Activated CD8-positive, alpha-beta memory T cell treated with anti-CD3 and anti-CD28 coated beads, Interleukin-2, amount 10 ng/mL, durations not matched to agents 7 days and 5 days (primary cell): Measurements from ENCODE around the gene PCDHB5. TPM values are rescaled to one million over a fixed set of nuclear protein-coding genes. Genes with fewer than 3 reads are reported as not detected.
"Not testable (repeated sequence)": the region's sequence is repeated elsewhere in the genome, so short reads cannot be mapped to it uniquely, and the experiment has no call there.

Experiments used
- ATAC-seq: fragments of 150-1000 bp; cut with Tn5 transposase; one replicate; pipeline ENCODE4 v1.10.0; 2021; ENCODE audit warnings: moderate library complexity
- CTCF ChIA-PET: fragments of 350-600 bp; sonication (Branson Sonifier 250); formaldehyde crosslinking; loops from one replicate; lab custom pipeline; 2021; ENCODE audit warnings: antibody characterized with exemption; lab: Charles Lee
- DNase-seq: peaks from one replicate; pipeline ENCODE4 v3.0.0-alpha.2; 2020
- H3K27ac Mint-ChIP-seq: one replicate; pipeline ENCODE4 v1.8.0; 2021; ENCODE audit warnings: mild to moderate bottlenecking, mixed read lengths
- H3K27me3 Mint-ChIP-seq: one replicate; pipeline ENCODE4 v1.8.0; 2021; ENCODE audit warnings: mixed read lengths
- H3K36me3 Mint-ChIP-seq: one replicate; pipeline ENCODE4 v1.8.0; 2021; ENCODE audit warnings: mild to moderate bottlenecking, mixed read lengths
- H3K4me1 Mint-ChIP-seq: one replicate; pipeline ENCODE4 v1.8.0; 2021; ENCODE audit warnings: mixed read lengths
- H3K4me3 Mint-ChIP-seq: one replicate; pipeline ENCODE4 v1.8.0; 2021; ENCODE audit warnings: mild to moderate bottlenecking, moderate library complexity, mixed read lengths
- H3K9me3 Mint-ChIP-seq: one replicate; pipeline ENCODE4 v1.8.0; 2022; ENCODE audit warnings: low read depth, mixed read lengths
- total RNA-seq, 2 experiments: library from RNA; stranded (reverse); gene quantifications; one replicate each; pipeline ENCODE4 v1.2.3, GENCODE V29; 2021

The PCDHB5 gene
- total RNA-seq, 2 experiments from 2014 or later = not detected

DNA sequence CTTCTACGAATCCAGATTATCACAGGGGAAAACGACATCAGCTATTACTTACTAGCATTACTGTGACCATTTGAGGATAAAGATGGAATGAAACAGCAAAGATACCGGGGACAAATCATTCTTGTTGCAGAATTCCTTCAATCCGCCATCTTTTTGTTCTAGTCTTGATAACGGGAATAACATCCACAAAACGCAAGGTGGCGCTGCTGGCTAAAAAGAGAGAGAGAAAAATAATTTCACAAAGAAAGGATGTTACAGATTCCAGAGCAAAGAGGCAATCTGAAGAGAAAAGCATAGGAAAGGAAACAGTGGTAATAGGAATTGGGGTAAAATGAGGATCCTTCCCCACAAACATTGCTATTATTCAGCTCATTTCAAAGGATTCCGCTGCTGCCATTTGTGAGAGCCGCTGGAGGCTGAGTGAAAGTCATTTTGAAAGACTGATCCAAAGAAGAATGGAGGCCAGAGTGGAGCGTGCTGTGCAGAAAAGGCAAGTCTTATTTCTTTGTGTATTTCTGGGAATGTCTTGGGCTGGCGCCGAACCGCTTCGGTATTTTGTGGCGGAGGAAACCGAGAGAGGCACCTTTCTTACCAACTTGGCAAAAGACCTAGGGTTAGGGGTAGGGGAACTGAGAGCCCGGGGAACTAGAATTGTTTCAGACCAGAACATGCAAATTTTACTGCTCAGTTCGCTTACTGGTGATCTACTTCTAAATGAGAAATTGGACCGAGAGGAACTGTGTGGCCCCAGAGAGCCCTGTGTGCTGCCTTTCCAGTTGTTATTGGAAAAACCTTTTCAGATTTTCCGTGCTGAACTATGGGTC lies 37.6 kb downstream of the PCDHB5 start, which contains the start of gene PCDHB7:
PCDHB7 (plus strand) TSS at position 264 of the 824 bp plus-strand sequence; CDS start at position 456, 192 bp downstream.
- Mint-ChIP-seq H3K4me3 (no peak within 1 kb of the TSS), H3K27ac (no peak within 1 kb of the TSS), H3K36me3 (peaks cover 3% of the 10 kb centered on the region), H3K27me3 (peaks cover 5% of the 10 kb centered on the region), H3K9me3 (peaks cover 9% of the 10 kb centered on the region), H3K4me1 (no peaks in the 10 kb centered on the region)
- CTCF ChIA-PET = no interaction called here
- ATAC-seq (no peak), DNase-seq (no peak)

DNA sequence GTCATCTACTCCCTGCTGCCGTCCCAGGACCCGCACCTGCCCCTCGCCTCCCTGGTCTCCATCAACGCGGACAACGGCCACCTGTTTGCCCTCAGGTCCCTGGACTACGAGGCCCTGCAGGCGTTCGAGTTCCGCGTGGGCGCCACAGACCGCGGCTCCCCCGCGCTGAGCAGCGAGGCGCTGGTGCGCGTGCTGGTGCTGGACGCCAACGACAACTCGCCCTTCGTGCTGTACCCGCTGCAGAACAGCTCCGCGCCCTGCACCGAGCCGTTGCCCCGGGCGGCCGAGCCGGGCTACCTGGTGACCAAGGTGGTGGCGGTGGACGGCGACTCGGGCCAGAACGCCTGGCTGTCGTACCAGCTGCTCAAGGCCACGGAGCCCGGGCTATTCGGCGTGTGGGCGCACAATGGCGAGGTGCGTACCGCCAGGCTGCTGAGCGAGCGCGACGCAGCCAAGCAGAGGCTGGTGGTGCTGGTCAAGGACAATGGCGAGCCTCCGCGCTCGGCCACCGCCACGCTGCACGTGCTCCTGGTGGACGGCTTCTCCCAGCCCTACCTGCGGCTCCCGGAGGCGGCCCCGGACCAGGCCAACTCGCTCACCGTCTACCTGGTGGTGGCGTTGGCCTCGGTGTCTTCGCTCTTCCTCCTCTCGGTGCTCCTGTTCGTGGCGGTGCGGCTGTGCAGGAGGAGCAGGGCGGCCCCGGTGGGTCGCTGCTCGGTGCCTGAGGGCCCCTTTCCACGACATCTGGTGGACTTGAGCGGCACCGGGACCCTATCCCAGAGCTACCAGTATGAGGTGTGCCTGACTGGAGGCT lies 39.5 kb downstream of the PCDHB5 start:
- CTCF ChIA-PET, H3K36me3 Mint-ChIP-seq, H3K27me3 Mint-ChIP-seq, H3K4me1 Mint-ChIP-seq, H3K4me3 Mint-ChIP-seq, H3K9me3 Mint-ChIP-seq, H3K27ac Mint-ChIP-seq, DNase-seq, ATAC-seq: not testable (repeated sequence)

DNA sequence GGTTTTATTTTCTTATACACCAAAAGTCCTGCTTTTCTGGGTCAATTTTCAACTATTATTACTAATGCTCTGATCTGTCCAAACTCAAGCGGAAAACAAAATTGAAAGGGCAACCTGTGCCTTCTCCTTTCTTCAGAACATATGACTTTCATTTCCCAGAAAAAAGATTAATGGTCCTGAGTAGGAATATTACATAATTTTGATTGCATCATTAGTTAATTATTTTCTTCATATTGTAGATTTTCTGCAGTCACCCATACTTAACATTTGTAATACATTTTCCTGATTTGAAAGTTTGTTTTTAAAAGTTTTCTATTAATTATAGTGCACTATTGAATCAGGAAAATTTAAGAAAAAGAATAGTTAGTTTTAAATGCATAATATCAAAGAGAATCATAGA lies 40.9 kb downstream of the PCDHB5 start:
- peaks cover 5% of the 10 kb centered on the region for H3K27me3 Mint-ChIP-seq
- no peak overlapping the region for H3K4me3 Mint-ChIP-seq
- peaks cover 3% of the 10 kb centered on the region for H3K36me3 Mint-ChIP-seq
- H3K4me1 Mint-ChIP-seq = no peaks in the 10 kb centered on the region
- peaks cover 9% of the 10 kb centered on the region for H3K9me3 Mint-ChIP-seq
- no peak overlapping the region for H3K27ac Mint-ChIP-seq
- CTCF ChIA-PET = no interaction called here
- DNase-seq = no peak
- ATAC-seq = no peak

DNA sequence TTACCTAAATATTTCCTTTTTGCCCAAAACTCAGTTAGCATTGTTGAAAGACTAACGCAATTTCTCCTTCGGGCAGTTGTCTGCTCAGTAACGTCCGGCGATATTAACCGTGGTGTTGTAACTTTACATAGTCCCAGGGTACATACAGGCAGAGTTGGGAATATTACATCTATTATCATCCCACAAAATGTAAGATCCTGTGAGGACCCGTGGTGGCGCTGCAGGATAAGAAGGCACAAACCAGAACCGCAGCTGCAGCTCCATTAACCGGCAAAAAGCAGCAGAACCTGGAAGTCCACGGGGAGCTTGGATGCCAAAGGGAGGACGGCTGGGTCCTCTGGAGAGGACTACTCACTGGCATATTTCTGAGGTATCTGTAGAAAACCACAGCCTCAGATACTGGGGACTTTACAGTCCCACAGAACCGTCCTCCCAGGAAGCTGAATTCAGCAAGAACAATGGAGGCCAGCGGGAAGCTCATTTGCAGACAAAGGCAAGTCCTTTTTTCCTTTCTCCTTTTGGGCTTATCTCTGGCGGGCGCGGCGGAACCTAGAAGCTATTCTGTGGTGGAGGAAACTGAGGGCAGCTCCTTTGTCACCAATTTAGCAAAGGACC lies 42.7 kb downstream of the PCDHB5 start, which contains the start of gene PCDHB8:
PCDHB8 (plus strand) TSS at position 214 of the 615 bp plus-strand sequence; CDS start at position 459, 245 bp downstream.
- H3K4me3 Mint-ChIP-seq, H3K4me1 Mint-ChIP-seq, H3K9me3 Mint-ChIP-seq, DNase-seq, H3K27ac Mint-ChIP-seq, ATAC-seq, H3K36me3 Mint-ChIP-seq: not testable (repeated sequence)
- peaks cover 11% of the 10 kb centered on the region for H3K27me3 Mint-ChIP-seq
- CTCF ChIA-PET = interaction anchor here (0.8 to 1.1 kb wide), 3 partner anchors 189 to 336 kb away, joined by 3 read pairs; no protein-coding TSS in a partner anchor

DNA sequence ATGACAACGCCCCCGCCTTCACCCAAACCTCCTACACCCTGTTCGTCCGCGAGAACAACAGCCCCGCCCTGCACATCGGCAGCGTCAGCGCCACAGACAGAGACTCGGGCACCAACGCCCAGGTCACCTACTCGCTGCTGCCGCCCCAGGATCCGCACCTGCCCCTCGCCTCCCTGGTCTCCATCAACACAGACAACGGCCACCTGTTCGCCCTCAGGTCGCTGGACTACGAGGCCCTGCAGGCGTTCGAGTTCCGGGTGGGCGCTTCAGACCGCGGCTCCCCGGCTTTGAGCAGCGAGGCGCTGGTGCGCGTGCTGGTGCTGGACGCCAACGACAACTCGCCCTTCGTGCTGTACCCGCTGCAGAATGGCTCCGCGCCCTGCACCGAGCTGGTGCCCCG lies 44.4 kb downstream of the PCDHB5 start:
- H3K27ac Mint-ChIP-seq, ATAC-seq, H3K4me1 Mint-ChIP-seq, H3K4me3 Mint-ChIP-seq, H3K36me3 Mint-ChIP-seq, DNase-seq, CTCF ChIA-PET, H3K9me3 Mint-ChIP-seq: not testable (repeated sequence)
- peaks cover 11% of the 10 kb centered on the region for H3K27me3 Mint-ChIP-seq

DNA sequence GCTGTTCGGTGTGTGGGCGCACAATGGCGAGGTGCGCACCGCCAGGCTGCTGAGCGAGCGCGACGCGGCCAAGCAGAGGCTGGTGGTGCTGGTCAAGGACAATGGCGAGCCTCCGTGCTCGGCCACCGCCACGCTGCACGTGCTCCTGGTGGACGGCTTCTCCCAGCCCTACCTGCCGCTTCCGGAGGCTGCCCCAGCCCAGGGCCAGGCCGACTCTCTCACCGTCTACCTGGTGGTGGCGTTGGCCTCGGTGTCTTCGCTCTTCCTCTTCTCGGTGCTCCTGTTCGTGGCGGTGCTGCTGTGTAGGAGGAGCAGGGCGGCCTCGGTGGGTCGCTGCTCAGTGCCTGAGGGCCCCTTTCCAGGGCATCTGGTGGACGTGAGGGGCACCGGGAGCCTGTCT lies 44.9 kb downstream of the PCDHB5 start:
- H3K36me3 Mint-ChIP-seq, H3K27ac Mint-ChIP-seq, CTCF ChIA-PET, H3K4me1 Mint-ChIP-seq, DNase-seq, ATAC-seq, H3K9me3 Mint-ChIP-seq, H3K4me3 Mint-ChIP-seq: not testable (repeated sequence)
- peaks cover 13% of the 10 kb centered on the region for H3K27me3 Mint-ChIP-seq

DNA sequence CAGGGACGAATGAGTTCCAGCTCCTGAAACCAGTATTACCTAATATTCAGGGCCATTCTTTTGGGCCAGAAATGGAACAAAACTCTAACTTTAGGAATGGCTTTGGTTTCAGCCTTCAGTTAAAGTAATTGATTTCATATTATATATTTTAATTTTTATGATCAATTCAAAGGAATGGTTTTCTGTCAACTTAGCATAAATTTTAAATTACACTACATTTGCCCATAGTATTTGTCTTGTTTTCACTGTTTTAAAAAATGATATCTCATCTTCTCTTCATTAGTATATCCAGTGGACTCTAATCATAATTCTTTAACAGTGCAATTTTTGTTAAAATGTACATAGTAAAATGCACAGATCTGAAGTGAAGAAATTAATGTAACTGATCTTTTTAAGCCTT lies 45.3 kb downstream of the PCDHB5 start:
- Mint-ChIP-seq H3K27me3 (peaks cover 10% of the 10 kb centered on the region), H3K36me3 (no peaks in the 10 kb centered on the region), H3K4me3 (no peak overlapping the region), H3K9me3 (peaks cover 6% of the 10 kb centered on the region), H3K4me1 (no peaks in the 10 kb centered on the region), H3K27ac (no peak overlapping the region)
- DNase-seq (no peak), ATAC-seq (no peak)
- CTCF ChIA-PET = no interaction called here

DNA sequence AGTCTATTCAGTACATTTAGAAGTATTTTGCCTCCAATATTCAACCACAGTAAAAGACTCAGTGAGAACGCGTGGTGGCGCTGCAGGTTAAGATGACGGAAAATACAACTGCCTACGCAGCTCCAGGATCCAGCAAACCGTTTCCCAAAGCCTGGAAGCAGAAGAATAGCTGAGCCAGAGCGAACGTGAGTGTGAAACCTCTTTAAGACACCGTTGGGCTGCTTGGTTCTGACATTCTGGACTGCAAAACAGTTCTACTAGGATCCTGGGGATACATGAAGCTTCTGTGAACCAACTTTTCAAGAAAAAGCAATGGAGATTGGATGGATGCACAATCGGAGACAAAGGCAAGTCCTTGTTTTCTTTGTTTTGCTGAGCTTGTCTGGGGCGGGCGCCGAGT lies 47.2 kb downstream of the PCDHB5 start, which contains the start of gene PCDHB16:
PCDHB16 (plus strand) TSS at position 140 of the 400 bp plus-strand sequence; CDS start at position 313, 173 bp downstream.
- Mint-ChIP-seq H3K9me3 (peaks cover 6% of the 10 kb centered on the region), H3K4me3 (no peak within 1 kb of the TSS), H3K4me1 (no peaks in the 10 kb centered on the region), H3K36me3 (no peaks in the 10 kb centered on the region), H3K27me3 (peaks cover 10% of the 10 kb centered on the region), H3K27ac (no peak within 1 kb of the TSS)
- CTCF ChIA-PET = no interaction called here
- DNase-seq (no peak), ATAC-seq (no peak)

DNA sequence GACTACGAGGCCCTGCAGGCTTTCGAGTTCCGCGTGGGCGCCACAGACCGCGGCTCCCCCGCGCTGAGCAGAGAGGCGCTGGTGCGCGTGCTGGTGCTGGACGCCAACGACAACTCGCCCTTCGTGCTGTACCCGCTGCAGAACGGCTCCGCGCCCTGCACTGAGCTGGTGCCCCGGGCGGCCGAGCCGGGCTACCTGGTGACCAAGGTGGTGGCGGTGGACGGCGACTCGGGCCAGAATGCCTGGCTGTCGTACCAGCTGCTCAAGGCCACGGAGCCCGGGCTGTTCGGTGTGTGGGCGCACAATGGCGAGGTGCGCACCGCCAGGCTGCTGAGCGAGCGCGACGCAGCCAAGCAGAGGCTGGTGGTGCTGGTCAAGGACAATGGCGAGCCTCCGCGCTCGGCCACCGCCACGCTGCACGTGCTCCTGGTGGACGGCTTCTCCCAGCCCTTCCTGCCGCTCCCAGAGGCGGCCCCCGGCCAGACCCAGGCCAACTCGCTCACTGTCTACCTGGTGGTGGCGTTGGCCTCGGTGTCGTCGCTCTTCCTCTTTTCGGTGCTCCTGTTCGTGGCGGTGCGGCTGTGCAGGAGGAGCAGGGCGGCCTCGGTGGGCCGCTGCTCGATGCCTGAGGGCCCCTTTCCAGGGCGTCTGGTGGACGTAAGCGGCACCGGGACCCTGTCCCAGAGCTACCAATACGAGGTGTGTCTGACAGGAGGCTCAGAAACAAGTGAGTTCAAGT lies 49.3 kb downstream of the PCDHB5 start:
- CTCF ChIA-PET, DNase-seq, H3K27ac Mint-ChIP-seq, H3K4me3 Mint-ChIP-seq, H3K36me3 Mint-ChIP-seq, H3K4me1 Mint-ChIP-seq, H3K9me3 Mint-ChIP-seq, ATAC-seq: not testable (repeated sequence)
- peaks cover 13% of the 10 kb centered on the region for H3K27me3 Mint-ChIP-seq

DNA sequence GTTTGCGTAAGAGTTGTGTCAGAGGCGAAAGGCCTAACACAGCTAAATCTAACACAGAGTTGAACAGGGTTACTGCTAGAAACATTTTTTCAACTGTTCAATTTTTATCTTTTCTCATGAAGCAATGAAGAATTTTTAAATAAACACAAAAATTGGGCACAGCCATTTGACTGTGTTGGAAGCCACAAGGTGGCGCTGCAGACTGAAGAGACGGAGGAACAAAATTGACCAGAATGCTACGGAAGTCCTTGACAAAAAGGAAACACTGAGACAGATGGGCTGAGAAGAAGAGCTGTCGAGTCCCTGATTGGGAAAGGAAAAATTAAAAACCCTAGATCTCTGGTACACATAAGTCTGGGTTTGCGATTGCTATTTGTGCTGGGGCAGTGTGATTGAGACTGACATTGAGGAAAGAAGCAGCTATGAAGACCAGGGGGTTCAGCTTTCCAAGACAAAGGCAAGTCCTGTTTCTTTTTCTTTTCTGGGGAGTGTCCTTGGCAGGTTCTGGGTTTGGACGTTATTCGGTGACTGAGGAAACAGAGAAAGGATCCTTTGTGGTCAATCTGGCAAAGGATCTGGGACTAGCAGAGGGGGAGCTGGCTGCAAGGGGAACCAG lies 52.0 kb downstream of the PCDHB5 start, which contains the start of gene PCDHB9:
PCDHB9 (plus strand) TSS at position 265 of the 616 bp plus-strand sequence; CDS start at position 423, 158 bp downstream.
- CTCF ChIA-PET = interaction anchor here (1.4 to 1.5 kb wide), 2 partner anchors 13 to 377 kb away, joined by 3 to 5 read pairs; no protein-coding TSS in a partner anchor
- Mint-ChIP-seq H3K4me1 (no peaks in the 10 kb centered on the region), H3K4me3 (no peak within 1 kb of the TSS), H3K27me3 (peaks cover 15% of the 10 kb centered on the region), H3K9me3 (peaks cover 11% of the 10 kb centered on the region), H3K27ac (no peak within 1 kb of the TSS), H3K36me3 (peaks cover 2% of the 10 kb centered on the region)
- DNase-seq (no peak), ATAC-seq (no peak)
